ENCODE measurements around the gene FGF4.

FGF4 gene

DNA sequence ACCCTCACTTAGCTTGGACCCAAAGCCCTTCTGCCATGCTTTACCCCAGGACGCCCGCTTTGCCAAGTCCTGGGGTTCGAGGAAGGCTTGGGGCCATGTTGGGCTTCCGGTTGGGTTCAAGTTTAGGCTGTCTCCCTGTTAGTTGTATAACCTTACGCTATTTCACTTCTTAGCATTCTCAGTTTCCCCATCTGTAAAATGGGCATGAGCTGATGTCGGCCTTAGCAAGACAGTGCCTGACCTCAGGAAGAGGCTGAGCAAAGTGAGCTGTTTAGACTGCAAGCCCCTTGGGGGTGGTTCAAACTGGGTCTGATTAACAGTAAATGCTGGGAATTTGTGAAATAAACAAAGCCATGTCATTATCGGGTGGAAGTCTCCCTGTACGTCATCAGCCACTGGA is 3.2 kb upstream of the FGF4 start:
- Histone ChIP-seq H3K27me3 (ENCODE audit: insufficient read depth, low read length) (peaks cover 36% of the 10 kb centered on the region), H3K4me2 (ENCODE audit: low read length) (no peak overlapping the region), H3K14ac (ENCODE audit: low read length) (no peak overlapping the region), H4K91ac (ENCODE audit: low read depth, low read length) (no peak overlapping the region), H4K8ac (ENCODE audit: low read depth, low read length) (no peak overlapping the region), H4K12ac (ENCODE audit: low read depth, low read length) (no peak overlapping the region), H2BK12ac (ENCODE audit: low read length) (no peak overlapping the region), H3K79me1 (ENCODE audit: low read length) (no peaks in the 10 kb centered on the region), H3K23ac (ENCODE audit: low read length) (no peak overlapping the region), H2BK5ac (ENCODE audit: low read depth, low read length, poor library complexity) (no peak overlapping the region), H2BK120ac (ENCODE audit: insufficient read depth, low read length, poor library complexity) (no peak overlapping the region), H3K9ac (ENCODE audit: low read length) (no peak overlapping the region), H3K4me1 (ENCODE audit: control insufficient read depth in 1 of 2, insufficient read depth in 2 of 2, low read length in 2 of 2) (no peaks in the 10 kb centered on the region), H3K18ac (ENCODE audit: low read length) (no peak overlapping the region), H3K36me3 (ENCODE audit: control insufficient read depth in 1 of 2, insufficient read depth in 2 of 2, low read length in 2 of 2) (no peaks in the 10 kb centered on the region), H3K4me3 (ENCODE audit: low read depth, low read length) (no peak overlapping the region), H3K27ac (ENCODE audit: low read depth, low read length) (no peak overlapping the region), H3K9me3 (ENCODE audit: insufficient read depth, low read depth, low read length) (peaks cover 7% of the 10 kb centered on the region), H2AK5ac (ENCODE audit: low read length) (no peak overlapping the region), H2AFZ (ENCODE audit: insufficient read depth, low read length, poor library complexity) (no peak overlapping the region), H3K4ac (ENCODE audit: low read depth, low read length) (no peak overlapping the region), H3K79me2 (ENCODE audit: control insufficient read depth, insufficient read depth, low read length, poor library complexity) (no peaks in the 10 kb centered on the region)
- WGBS (ENCODE audit: extremely low coverage, insufficient coverage, insufficient read length): no CpG with 5 or more reads among the region's 8 CpGs
- DNase-seq: no peak

DNA sequence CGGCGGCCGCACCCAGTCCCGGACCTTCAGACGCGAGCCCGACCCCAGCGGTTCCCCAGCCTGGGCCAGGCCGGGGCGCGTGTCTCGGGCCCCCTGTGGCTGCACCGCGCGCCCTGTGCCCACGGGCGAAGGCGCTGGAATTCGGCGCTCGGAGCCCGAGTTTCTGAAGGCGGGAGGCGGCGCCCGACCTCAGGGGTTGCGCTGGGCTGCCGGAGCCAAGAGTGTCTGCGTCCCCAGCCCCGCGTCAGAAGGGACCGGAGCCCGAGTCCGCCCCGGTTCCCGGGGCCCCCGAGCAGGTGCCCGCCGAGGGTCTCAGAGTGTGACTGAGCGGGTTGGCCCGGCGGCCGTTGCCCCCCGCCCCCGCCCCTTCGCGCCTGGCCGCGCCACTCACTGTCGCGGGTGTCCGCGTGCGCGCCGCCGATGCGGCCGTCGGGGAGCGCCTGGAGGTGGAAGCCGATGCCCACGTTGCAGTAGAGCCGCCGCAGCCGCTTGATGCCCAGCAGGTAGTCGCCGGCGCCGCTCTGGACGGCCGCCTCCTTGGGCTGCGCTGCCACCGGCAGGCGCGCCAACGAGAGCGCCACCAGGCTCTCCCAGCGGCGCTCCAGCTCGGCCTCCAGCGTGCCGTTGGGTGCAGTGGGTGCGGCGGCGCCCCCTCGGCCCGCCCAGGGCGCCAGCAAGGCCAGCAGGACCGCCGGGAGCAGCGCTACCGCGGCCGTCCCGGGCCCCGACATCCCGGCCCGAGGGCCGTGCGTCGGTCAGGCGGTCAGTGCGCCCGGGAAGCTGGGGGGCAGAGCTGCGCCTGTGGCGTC is 583 bp downstream of the FGF4 start:
- no peaks in the 10 kb centered on the region for H3K4me1 ChIP-seq (ENCODE audit: control insufficient read depth in 1 of 2, insufficient read depth in 2 of 2, low read length in 2 of 2)
- DNase-seq: no peak
- no peak overlapping the region for H3K18ac ChIP-seq (ENCODE audit: low read length)
- H2BK5ac ChIP-seq (ENCODE audit: low read depth, low read length, poor library complexity): no peak overlapping the region
- no peak overlapping the region for H3K4me3 ChIP-seq (ENCODE audit: low read depth, low read length)
- no peak overlapping the region for H4K8ac ChIP-seq (ENCODE audit: low read depth, low read length)
- no peak overlapping the region for H3K23ac ChIP-seq (ENCODE audit: low read length)
- H3K4ac ChIP-seq (ENCODE audit: low read depth, low read length): no peak overlapping the region
- H3K14ac ChIP-seq (ENCODE audit: low read length): no peak overlapping the region
- no peak overlapping the region for H4K12ac ChIP-seq (ENCODE audit: low read depth, low read length)
- H4K91ac ChIP-seq (ENCODE audit: low read depth, low read length): no peak overlapping the region
- no peaks in the 10 kb centered on the region for H3K36me3 ChIP-seq (ENCODE audit: control insufficient read depth in 1 of 2, insufficient read depth in 2 of 2, low read length in 2 of 2)
- H3K79me1 ChIP-seq (ENCODE audit: low read length): no peaks in the 10 kb centered on the region
- no peak overlapping the region for H3K27ac ChIP-seq (ENCODE audit: low read depth, low read length)
- no peaks in the 10 kb centered on the region for H3K79me2 ChIP-seq (ENCODE audit: control insufficient read depth, insufficient read depth, low read length, poor library complexity)
- H2BK12ac ChIP-seq (ENCODE audit: low read length): no peak overlapping the region
- peaks cover 43% of the 10 kb centered on the region for H3K27me3 ChIP-seq (ENCODE audit: insufficient read depth, low read length)
- H3K4me2 ChIP-seq (ENCODE audit: low read length): peak overlapping the region; percentile 54
- WGBS (ENCODE audit: extremely low coverage, insufficient coverage, insufficient read length): no CpG with 5 or more reads among the region's 107 CpGs
- H2BK120ac ChIP-seq (ENCODE audit: insufficient read depth, low read length, poor library complexity): no peak overlapping the region
- no peak overlapping the region for H2AFZ ChIP-seq (ENCODE audit: insufficient read depth, low read length, poor library complexity)
- H3K9ac ChIP-seq (ENCODE audit: low read length): no peak overlapping the region
- H2AK5ac ChIP-seq (ENCODE audit: low read length): no peak overlapping the region
- H3K9me3 ChIP-seq (ENCODE audit: insufficient read depth, low read depth, low read length): peaks cover 5% of the 10 kb centered on the region

DNA sequence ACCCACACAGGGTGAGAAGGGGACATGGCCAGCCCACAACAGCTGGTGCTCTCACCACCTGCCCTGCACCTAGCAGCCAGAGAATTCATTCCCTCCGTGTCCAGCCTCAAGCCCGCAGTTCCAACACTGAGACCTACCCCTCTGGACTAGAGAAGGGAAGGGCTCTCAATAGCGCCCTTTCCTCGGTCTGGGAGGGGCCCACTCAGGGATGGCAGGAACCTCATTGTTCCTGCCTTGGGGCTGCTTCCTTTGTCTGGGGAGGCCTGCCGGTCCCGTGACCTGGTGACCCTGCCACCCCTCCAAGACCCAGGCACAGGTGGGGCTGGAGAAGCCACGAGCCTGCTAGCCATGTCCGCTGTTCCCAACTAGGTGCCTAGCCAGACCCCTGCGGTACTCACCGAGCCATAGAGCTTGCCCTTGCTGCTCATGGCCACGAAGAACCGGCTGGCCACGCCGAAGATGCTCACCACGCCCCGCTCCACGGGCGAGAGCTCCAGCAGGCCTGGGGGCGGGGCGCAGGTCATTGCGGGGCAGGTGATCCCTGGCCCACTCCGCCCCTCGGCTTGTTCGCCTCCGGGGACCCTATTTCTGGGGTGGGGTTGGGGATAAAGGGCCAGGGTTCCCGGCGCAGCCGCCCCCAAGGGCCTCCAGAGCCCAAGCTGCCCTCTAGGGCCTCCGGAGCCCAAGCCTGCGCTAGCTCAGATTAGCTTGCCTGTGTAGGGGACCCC is 1.4 kb downstream of the FGF4 start:
- DNase-seq: no peak
- Histone ChIP-seq H2AFZ (ENCODE audit: insufficient read depth, low read length, poor library complexity) (no peak overlapping the region), H3K14ac (ENCODE audit: low read length) (no peak overlapping the region), H3K27ac (ENCODE audit: low read depth, low read length) (no peak overlapping the region), H3K4me2 (ENCODE audit: low read length) (no peak overlapping the region), H4K8ac (ENCODE audit: low read depth, low read length) (no peak overlapping the region), H2BK12ac (ENCODE audit: low read length) (no peak overlapping the region), H4K91ac (ENCODE audit: low read depth, low read length) (no peak overlapping the region), H3K79me2 (ENCODE audit: control insufficient read depth, insufficient read depth, low read length, poor library complexity) (no peaks in the 10 kb centered on the region), H3K4ac (ENCODE audit: low read depth, low read length) (no peak overlapping the region), H3K27me3 (ENCODE audit: insufficient read depth, low read length) (peaks cover 43% of the 10 kb centered on the region), H2BK120ac (ENCODE audit: insufficient read depth, low read length, poor library complexity) (no peak overlapping the region), H2AK5ac (ENCODE audit: low read length) (no peak overlapping the region), H4K12ac (ENCODE audit: low read depth, low read length) (no peak overlapping the region), H3K79me1 (ENCODE audit: low read length) (no peaks in the 10 kb centered on the region), H3K9me3 (ENCODE audit: insufficient read depth, low read depth, low read length) (peaks cover 6% of the 10 kb centered on the region), H2BK5ac (ENCODE audit: low read depth, low read length, poor library complexity) (no peak overlapping the region), H3K36me3 (ENCODE audit: control insufficient read depth in 1 of 2, insufficient read depth in 2 of 2, low read length in 2 of 2) (no peaks in the 10 kb centered on the region), H3K18ac (ENCODE audit: low read length) (no peak overlapping the region), H3K23ac (ENCODE audit: low read length) (no peak overlapping the region), H3K4me1 (ENCODE audit: control insufficient read depth in 1 of 2, insufficient read depth in 2 of 2, low read length in 2 of 2) (no peaks in the 10 kb centered on the region), H3K4me3 (ENCODE audit: low read depth, low read length) (no peak overlapping the region), H3K9ac (ENCODE audit: low read length) (no peak overlapping the region)
- WGBS (ENCODE audit: extremely low coverage, insufficient coverage, insufficient read length): no CpG with 5 or more reads among the region's 30 CpGs

DNA sequence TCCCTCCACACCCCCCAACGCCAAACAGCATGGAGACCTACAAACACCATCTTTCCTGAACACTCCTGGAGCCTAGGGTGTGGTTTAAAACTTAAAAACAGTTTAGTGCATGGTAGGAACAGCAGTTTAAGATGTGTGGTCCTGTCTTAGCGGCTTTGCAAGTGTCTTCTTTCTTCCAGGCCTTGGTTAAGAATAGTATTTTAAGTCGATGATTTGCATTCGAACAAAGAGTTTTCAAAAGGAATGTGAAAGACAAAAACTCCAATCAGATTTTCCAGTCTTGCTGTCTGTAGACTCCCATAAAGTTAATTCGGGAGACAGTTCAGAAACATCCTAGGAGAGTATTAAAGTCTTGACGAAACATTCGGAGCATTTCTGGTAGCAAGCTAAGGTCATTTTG is 3.7 kb downstream of the FGF4 start:
- no CpG with 5 or more reads among the region's 7 CpGs for WGBS (ENCODE audit: extremely low coverage, insufficient coverage, insufficient read length)
- no peak overlapping the region for H2AFZ ChIP-seq (ENCODE audit: insufficient read depth, low read length, poor library complexity)

More for the DNA sequence above, 3.7 kb downstream of the FGF4 start:
- H3K18ac ChIP-seq (ENCODE audit: low read length): no peak overlapping the region
- no peak for DNase-seq
- H3K27me3 ChIP-seq (ENCODE audit: insufficient read depth, low read length): peaks cover 41% of the 10 kb centered on the region
- H2BK120ac ChIP-seq (ENCODE audit: insufficient read depth, low read length, poor library complexity): no peak overlapping the region
- H3K36me3 ChIP-seq (ENCODE audit: control insufficient read depth in 1 of 2, insufficient read depth in 2 of 2, low read length in 2 of 2): no peaks in the 10 kb centered on the region
- no peak overlapping the region for H4K8ac ChIP-seq (ENCODE audit: low read depth, low read length)
- H3K79me1 ChIP-seq (ENCODE audit: low read length): no peaks in the 10 kb centered on the region
- no peak overlapping the region for H3K4me3 ChIP-seq (ENCODE audit: low read depth, low read length)
- no peak overlapping the region for H2BK5ac ChIP-seq (ENCODE audit: low read depth, low read length, poor library complexity)
- no peak overlapping the region for H3K4me2 ChIP-seq (ENCODE audit: low read length)
- H2AK5ac ChIP-seq (ENCODE audit: low read length): no peak overlapping the region
- no peak overlapping the region for H3K27ac ChIP-seq (ENCODE audit: low read depth, low read length)
- H3K4me1 ChIP-seq (ENCODE audit: control insufficient read depth in 1 of 2, insufficient read depth in 2 of 2, low read length in 2 of 2): no peaks in the 10 kb centered on the region
- no peak overlapping the region for H3K14ac ChIP-seq (ENCODE audit: low read length)
- no peak overlapping the region for H3K9ac ChIP-seq (ENCODE audit: low read length)
- H3K79me2 ChIP-seq (ENCODE audit: control insufficient read depth, insufficient read depth, low read length, poor library complexity): no peaks in the 10 kb centered on the region
- no peak overlapping the region for H3K4ac ChIP-seq (ENCODE audit: low read depth, low read length)
- no peak overlapping the region for H4K91ac ChIP-seq (ENCODE audit: low read depth, low read length)
- peaks cover 8% of the 10 kb centered on the region for H3K9me3 ChIP-seq (ENCODE audit: insufficient read depth, low read depth, low read length)
- H4K12ac ChIP-seq (ENCODE audit: low read depth, low read length): no peak overlapping the region
- no peak overlapping the region for H2BK12ac ChIP-seq (ENCODE audit: low read length)
- no peak overlapping the region for H3K23ac ChIP-seq (ENCODE audit: low read length)

Data from trophoblast cell (in vitro differentiated cells and primary cell).